OCI-LY1 (cell line): Measurements from ENCODE around the gene XPR1.

Experiments
- CTCF ChIP-seq: fragments of 200-600 bp; sonication (generic), shearing (Covaris generic); IDR thresholded peaks from 2 replicates; pipeline ENCODE4 v1.5.1; 2017; ENCODE audit warnings: mild to moderate bottlenecking, antibody characterized with exemption, low read length, moderate library complexity, mixed read lengths
- EZH2 ChIP-seq: fragments of 200-600 bp; sonication (generic), shearing (Covaris generic); IDR thresholded peaks from 2 replicates; pipeline ENCODE4 v1.8.0; 2017; ENCODE audit warnings: borderline replicate concordance, mixed run types, mild to moderate bottlenecking, antibody characterized with exemption, low read length, moderate library complexity, mixed read lengths

- no peak for TF ChIP-seq EZH2
- no peak for TF ChIP-seq CTCF
These were observed 131.0 kb downstream of the XPR1 start for GRCh38 chr1:180762796-180763195.
